SH-SY5Y (cell line): ENCODE results near the gene ALDH3A2.

Experiments
- GATA2 ChIP-seq: IDR thresholded peaks from 2 replicates; pipeline ENCODE4 v1.6.1; 2011; ENCODE audit warnings: mild to moderate bottlenecking, low read depth, low read length
- GATA3 ChIP-seq: IDR thresholded peaks from 2 replicates; pipeline ENCODE4 v1.6.1; 2011; ENCODE audit warnings: low read depth, mild to moderate bottlenecking, low read length, moderate library complexity

The ALDH3A2 gene

GRCh38 chr17:19642373-19642893 lies 6.1 kb upstream of the ALDH3A2 start:
- no peak for TF ChIP-seq GATA2
- TF ChIP-seq GATA3 = no peak

DNA sequence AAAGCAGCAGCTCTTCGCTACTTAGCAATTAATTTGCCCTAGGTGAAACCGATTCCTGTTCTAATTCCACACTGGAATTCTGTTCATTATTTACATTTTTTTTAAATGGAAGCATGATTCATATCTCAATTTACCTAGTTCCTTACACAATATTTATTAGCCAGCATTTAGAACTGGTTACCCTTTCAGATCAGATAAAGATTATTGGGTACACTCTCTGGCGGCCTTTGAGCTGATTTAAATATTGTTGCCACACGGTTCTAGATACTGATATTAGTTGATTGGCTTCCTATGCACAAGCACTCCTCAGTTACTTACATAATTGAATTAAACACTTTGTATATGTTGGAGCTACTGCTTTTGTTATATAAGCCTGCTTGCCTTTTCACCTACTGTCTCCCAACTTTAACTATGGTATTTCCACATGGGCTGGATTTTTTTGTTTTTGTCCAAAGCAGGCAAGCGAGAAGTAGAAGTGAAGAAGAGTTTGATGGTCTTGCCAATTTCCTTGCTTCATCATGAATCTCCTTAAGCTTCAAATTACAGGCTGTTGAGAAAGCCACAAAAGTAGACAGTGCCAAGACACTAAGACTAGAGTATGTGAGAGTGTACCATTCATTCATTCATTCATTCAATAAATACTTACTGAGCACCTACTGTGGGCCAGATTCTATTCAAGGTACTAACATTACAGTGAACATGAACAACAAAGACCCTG lies 3.9 kb upstream of the ALDH3A2 start:
- TF ChIP-seq GATA3 (no peak), GATA2 (no peak)

DNA sequence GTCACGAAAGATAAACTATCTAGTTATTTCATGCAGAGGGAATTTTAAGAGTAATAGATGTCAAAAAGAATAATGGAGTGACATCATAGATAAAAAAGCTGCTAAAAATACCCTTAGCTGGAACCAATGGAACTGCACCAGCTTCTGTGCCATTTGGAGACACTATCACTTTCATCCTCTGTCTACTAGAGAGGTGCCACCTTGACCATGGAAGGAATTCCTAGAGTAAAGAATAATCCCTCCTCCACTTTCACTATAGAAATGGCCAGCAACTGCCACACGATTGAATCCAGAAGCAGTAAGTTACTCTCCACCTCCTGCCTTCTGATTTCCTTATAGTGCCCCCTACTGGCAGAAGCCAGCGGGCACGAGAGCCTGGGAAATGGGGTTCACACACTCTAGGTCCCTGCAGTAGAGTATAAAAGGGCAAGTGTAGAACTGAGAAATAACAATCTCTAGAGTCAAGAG lies 2.8 kb upstream of the ALDH3A2 start:
- TF ChIP-seq GATA3 (no peak), GATA2 (no peak)

- TF ChIP-seq GATA3 (no peak), GATA2 (no peak)
These were observed 1.5 kb upstream of the ALDH3A2 start for GRCh38 chr17:19646788-19647696.

GRCh38 chr17:19647697-19648474 lies 665 bp upstream of the ALDH3A2 start:
- TF ChIP-seq GATA3 (no peak), GATA2 (no peak)

GRCh38 chr17:19649274-19649541 lies 657 bp downstream of the ALDH3A2 start:
- TF ChIP-seq GATA2 = no peak
- TF ChIP-seq GATA3 = no peak

- TF ChIP-seq GATA3 (no peak), GATA2 (no peak)
These were observed 2.3 kb downstream of the ALDH3A2 start for GRCh38 chr17:19650826-19651225.

- TF ChIP-seq GATA2 = no peak
- TF ChIP-seq GATA3 = no peak
These were observed 3.1 kb downstream of the ALDH3A2 start for GRCh38 chr17:19651451-19652238.

- no peak for TF ChIP-seq GATA2
- no peak for TF ChIP-seq GATA3
These were observed 4.0 kb downstream of the ALDH3A2 start for GRCh38 chr17:19652595-19652994.

DNA sequence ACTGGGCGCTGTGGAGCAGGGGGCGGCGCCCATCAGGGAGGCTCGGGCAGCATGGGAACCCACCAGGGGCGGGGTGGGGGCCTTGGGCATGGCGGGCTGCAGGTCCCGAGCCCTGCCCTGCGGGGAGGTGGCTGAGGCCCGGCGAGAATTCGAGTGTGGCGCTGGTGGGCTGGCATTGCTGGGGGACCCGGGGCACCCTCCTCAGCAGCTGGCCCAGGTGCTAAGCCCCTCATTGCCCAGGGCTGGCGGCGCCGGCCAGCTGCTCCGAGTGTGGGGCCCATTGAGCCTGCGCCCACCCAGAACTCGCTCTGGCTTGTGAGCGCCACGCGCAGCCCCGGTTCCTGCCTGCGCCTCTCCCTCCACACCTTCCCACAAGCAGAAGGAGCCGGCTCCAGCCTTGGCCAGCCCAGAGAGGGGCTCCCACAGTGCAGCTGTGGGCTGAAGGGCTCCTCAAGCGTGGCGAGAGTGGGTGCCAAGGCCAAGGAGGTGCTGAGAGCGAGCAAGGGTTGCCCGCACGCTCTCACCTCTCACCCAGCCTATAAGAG lies 5.9 kb downstream of the ALDH3A2 start:
- TF ChIP-seq GATA2 = no peak
- no peak for TF ChIP-seq GATA3

- no peak for TF ChIP-seq GATA3
- TF ChIP-seq GATA2 = no peak
These were observed 6.3 kb downstream of the ALDH3A2 start for GRCh38 chr17:19654896-19655295.

DNA sequence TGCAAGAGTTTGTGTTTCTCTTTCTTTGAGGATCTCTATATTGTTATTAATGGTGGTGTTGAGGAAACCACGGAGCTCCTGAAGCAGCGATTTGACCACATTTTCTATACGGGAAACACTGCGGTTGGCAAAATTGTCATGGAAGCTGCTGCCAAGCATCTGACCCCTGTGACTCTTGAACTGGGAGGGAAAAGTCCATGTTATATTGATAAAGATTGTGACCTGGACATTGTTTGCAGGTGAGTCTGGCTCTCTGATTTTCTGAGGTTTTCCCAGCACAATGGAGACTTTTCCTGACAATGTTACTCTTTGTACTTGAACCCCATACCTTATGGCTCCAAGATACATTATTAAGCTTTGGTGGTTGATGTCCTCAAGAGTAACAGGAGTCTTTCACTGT lies 7.8 kb downstream of the ALDH3A2 start:
- no peak for TF ChIP-seq GATA3
- TF ChIP-seq GATA2 = no peak

DNA sequence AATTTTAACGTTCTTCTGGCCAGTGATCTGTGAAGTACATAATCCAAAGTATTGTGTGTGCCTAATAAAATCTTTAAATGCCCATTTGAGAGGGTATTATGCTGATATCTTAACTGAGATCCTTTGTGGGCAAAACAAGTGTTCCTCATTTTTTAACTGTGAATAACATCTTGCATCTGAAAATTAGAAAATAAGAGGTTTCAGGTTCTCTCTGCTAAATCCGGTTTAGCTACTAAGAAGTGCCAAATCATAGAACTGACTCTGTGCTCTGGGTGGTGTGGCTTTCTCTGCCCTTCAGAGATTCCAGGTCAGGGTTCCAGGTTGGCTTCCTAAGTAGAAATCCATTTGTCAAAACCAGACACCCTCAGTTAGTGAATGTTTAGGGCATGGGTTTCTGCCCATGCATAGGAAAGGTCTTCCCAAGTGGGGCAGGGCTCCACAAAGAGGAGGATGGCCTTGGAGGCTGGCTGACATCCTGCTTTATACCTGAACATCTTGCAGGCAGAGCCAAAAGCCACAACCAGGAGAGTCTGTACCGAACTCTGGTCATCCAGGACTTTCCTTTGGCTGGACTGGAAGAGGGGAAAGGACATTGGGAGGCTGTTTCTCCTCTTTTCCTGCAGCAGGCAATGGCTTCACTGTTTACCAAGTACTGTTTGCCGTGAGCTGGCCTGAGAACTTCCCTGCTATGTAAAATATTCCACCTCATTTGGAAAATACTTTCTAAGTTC lies 8.5 kb downstream of the ALDH3A2 start:
- no peak for TF ChIP-seq GATA3
- TF ChIP-seq GATA2 = no peak
